Liver (tissue), 3 donors: Measurements from ENCODE around the gene FAM151B.

ENCODE experiments used
- EGR1 ChIP-seq, 2 donors: IDR thresholded peaks; 2 replicates each; pipeline ENCODE4 v1.6.1; 2016 to 2018; ENCODE audit warnings: antibody characterized with exemption in 2 of 2, low read depth in 2 of 2
- FOXA1 ChIP-seq: IDR thresholded peaks from 2 replicates; pipeline ENCODE4 v1.6.1; 2016; ENCODE audit warnings: antibody characterized with exemption
- JUND ChIP-seq, 2 donors: IDR thresholded peaks; 2 replicates each; pipeline ENCODE4 v1.6.1; 2016; ENCODE audit warnings: antibody characterized with exemption in 2 of 2
- NR2F2 ChIP-seq: IDR thresholded peaks from 2 replicates; pipeline ENCODE4 v1.6.1; 2016; ENCODE audit warnings: antibody characterized with exemption
- RAD21 ChIP-seq, 2 donors: IDR thresholded peaks; 2 replicates each; pipeline ENCODE4 v1.6.1; 2016; ENCODE audit warnings: antibody characterized with exemption in 2 of 2, mild to moderate bottlenecking in 2 of 2
- SP1 ChIP-seq: IDR thresholded peaks from 2 replicates; pipeline ENCODE4 v1.6.1; 2018; ENCODE audit warnings: antibody characterized with exemption, mild to moderate bottlenecking
- TAF1 ChIP-seq: conservative IDR thresholded peaks from 2 replicates; pipeline ENCODE4 v1.6.1; 2016; ENCODE audit warnings: antibody characterized with exemption, mild to moderate bottlenecking
- YY1 ChIP-seq: IDR thresholded peaks from 2 replicates; pipeline ENCODE4 v1.6.1; 2016; ENCODE audit warnings: antibody characterized with exemption, mild to moderate bottlenecking
- TF ChIP-seq, protein P1 (sequence below): fragments of 150-350 bp; IDR thresholded peaks from 2 replicates; pipeline ENCODE4 v1.5.1; 2017; ENCODE audit warnings: improper control_type of control experiment, low read depth, low read length; ENCODE audit not compliant: missing input control
- TF ChIP-seq, protein P2 (sequence below): IDR thresholded peaks from 2 replicates; pipeline ENCODE4 v1.6.1; 2016; ENCODE audit warnings: antibody characterized with exemption
- TF ChIP-seq, protein P3 (sequence below): IDR thresholded peaks from 2 replicates; pipeline ENCODE4 v1.6.1; 2016; ENCODE audit warnings: antibody characterized with exemption, mild to moderate bottlenecking
- TF ChIP-seq, protein P4 (sequence below): IDR thresholded peaks from 2 replicates; pipeline ENCODE4 v1.6.1; 2016; ENCODE audit warnings: antibody characterized with exemption
- TF ChIP-seq, protein P5 (sequence below): IDR thresholded peaks from 2 replicates; pipeline ENCODE4 v1.6.1; 2016; ENCODE audit warnings: antibody characterized with exemption
- donor health status: healthy.
- donor health status: healthy.

DNA sequence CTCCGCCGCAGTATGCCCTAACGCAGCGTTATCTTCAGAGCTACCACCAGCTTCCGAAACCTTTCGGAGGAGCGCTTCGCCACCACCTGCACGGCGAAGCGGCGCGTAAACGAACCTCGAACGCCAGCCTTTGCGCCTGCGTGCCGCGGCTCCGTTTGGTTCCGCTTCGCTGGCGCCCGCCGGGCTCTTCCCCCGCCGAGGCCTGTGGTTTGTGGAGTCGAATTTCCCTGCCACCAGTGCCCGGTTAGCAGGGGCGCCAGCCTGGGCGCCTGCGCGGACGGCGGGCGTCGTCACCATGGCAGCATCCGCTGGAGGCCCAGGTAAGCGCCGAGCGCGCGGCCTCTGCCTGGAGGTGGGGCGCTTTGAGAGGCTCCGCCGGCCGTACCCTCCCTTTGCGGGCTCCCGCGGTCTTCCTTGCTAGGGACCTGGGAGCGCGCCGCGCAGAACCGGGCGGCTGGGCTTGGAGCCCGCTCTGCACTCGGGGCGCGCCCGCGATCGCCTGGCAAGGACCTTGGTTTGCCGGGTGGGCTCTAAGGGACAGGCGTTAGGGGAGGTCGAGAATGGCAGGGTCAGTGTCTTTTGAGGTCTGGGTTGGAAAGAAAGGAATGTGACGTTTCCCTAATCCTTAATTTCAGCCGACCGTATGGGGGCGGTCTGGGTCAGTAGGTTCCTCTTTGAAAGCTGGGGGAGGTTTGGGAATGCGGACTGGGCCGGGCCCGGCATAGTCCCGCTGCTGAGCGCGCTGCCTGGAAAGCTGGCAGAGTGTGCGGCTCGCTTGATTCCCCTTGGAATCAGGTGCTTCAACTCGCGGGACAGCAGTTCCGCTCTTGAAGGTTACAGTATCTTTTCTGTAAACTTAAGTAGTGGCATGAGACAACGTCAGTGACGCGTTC lies at the start of gene FAM151B:
- TF ChIP-seq, protein P1, sequence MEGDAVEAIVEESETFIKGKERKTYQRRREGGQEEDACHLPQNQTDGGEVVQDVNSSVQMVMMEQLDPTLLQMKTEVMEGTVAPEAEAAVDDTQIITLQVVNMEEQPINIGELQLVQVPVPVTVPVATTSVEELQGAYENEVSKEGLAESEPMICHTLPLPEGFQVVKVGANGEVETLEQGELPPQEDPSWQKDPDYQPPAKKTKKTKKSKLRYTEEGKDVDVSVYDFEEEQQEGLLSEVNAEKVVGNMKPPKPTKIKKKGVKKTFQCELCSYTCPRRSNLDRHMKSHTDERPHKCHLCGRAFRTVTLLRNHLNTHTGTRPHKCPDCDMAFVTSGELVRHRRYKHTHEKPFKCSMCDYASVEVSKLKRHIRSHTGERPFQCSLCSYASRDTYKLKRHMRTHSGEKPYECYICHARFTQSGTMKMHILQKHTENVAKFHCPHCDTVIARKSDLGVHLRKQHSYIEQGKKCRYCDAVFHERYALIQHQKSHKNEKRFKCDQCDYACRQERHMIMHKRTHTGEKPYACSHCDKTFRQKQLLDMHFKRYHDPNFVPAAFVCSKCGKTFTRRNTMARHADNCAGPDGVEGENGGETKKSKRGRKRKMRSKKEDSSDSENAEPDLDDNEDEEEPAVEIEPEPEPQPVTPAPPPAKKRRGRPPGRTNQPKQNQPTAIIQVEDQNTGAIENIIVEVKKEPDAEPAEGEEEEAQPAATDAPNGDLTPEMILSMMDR = peak; percentile 11
- TF ChIP-seq RAD21 (IDR thresholded peaks at IDR 0.05) (peak; percentile 63 to 66), TAF1 (peak; percentile 28), EGR1 (IDR thresholded peaks at IDR 0.05; ENCODE audit: low read depth in 2 of 2) (peak in 1 of 2 donors; percentile 19), JUND (IDR thresholded peaks at IDR 0.05) (no peak), NR2F2 (peak; percentile 14), YY1 (peak; percentile 66), SP1 (peak; percentile 43), FOXA1 (peak; percentile 34)
- TF ChIP-seq, protein P2, sequence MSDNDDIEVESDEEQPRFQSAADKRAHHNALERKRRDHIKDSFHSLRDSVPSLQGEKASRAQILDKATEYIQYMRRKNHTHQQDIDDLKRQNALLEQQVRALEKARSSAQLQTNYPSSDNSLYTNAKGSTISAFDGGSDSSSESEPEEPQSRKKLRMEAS = peak; percentile 50
- TF ChIP-seq, protein P3, sequence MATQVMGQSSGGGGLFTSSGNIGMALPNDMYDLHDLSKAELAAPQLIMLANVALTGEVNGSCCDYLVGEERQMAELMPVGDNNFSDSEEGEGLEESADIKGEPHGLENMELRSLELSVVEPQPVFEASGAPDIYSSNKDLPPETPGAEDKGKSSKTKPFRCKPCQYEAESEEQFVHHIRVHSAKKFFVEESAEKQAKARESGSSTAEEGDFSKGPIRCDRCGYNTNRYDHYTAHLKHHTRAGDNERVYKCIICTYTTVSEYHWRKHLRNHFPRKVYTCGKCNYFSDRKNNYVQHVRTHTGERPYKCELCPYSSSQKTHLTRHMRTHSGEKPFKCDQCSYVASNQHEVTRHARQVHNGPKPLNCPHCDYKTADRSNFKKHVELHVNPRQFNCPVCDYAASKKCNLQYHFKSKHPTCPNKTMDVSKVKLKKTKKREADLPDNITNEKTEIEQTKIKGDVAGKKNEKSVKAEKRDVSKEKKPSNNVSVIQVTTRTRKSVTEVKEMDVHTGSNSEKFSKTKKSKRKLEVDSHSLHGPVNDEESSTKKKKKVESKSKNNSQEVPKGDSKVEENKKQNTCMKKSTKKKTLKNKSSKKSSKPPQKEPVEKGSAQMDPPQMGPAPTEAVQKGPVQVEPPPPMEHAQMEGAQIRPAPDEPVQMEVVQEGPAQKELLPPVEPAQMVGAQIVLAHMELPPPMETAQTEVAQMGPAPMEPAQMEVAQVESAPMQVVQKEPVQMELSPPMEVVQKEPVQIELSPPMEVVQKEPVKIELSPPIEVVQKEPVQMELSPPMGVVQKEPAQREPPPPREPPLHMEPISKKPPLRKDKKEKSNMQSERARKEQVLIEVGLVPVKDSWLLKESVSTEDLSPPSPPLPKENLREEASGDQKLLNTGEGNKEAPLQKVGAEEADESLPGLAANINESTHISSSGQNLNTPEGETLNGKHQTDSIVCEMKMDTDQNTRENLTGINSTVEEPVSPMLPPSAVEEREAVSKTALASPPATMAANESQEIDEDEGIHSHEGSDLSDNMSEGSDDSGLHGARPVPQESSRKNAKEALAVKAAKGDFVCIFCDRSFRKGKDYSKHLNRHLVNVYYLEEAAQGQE = peak; percentile 31
- TF ChIP-seq, protein P4, sequence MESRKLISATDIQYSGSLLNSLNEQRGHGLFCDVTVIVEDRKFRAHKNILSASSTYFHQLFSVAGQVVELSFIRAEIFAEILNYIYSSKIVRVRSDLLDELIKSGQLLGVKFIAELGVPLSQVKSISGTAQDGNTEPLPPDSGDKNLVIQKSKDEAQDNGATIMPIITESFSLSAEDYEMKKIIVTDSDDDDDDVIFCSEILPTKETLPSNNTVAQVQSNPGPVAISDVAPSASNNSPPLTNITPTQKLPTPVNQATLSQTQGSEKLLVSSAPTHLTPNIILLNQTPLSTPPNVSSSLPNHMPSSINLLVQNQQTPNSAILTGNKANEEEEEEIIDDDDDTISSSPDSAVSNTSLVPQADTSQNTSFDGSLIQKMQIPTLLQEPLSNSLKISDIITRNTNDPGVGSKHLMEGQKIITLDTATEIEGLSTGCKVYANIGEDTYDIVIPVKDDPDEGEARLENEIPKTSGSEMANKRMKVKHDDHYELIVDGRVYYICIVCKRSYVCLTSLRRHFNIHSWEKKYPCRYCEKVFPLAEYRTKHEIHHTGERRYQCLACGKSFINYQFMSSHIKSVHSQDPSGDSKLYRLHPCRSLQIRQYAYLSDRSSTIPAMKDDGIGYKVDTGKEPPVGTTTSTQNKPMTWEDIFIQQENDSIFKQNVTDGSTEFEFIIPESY = no peak
- TF ChIP-seq, protein P5, sequence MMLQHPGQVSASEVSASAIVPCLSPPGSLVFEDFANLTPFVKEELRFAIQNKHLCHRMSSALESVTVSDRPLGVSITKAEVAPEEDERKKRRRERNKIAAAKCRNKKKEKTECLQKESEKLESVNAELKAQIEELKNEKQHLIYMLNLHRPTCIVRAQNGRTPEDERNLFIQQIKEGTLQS = no peak
